Measurements from ENCODE around the gene RECQL5.

DNA sequence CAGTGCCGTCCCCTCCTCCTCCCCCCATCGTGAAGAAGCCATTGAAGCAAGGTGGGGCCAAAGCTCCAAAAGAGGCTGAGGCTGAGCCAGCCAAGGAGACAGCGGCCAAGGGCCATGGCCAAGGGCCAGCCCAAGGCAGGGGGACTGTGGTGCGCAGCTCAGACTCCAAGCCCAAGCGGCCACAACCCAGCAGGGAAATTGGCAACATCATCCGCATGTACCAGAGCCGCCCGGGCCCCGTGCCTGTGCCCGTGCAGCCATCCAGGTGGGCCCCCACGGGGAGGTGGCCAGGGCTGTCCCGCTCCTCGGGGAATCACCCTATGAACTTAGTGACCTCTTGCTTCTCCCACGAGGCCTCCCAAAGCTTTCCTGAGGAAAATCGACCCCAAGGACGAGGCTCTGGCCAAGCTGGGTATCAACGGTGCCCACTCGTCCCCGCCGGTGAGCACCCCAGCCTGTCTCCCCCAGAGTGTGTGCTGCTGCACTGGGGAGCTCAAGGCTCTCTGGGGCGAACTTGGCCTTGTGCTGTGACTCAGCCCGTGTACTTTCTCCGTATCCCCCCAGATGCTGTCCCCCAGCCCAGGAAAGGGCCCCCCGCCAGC lies 50.3 kb downstream of the RECQL5 start:
- TF ChIP-seq, protein P1, sequence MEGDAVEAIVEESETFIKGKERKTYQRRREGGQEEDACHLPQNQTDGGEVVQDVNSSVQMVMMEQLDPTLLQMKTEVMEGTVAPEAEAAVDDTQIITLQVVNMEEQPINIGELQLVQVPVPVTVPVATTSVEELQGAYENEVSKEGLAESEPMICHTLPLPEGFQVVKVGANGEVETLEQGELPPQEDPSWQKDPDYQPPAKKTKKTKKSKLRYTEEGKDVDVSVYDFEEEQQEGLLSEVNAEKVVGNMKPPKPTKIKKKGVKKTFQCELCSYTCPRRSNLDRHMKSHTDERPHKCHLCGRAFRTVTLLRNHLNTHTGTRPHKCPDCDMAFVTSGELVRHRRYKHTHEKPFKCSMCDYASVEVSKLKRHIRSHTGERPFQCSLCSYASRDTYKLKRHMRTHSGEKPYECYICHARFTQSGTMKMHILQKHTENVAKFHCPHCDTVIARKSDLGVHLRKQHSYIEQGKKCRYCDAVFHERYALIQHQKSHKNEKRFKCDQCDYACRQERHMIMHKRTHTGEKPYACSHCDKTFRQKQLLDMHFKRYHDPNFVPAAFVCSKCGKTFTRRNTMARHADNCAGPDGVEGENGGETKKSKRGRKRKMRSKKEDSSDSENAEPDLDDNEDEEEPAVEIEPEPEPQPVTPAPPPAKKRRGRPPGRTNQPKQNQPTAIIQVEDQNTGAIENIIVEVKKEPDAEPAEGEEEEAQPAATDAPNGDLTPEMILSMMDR (IDR thresholded peaks at IDR 0.05; ENCODE audit: borderline replicate concordance, extremely low read depth, low read length, poor library complexity, severe bottlenecking): no peak
- no peak for TF ChIP-seq EZH2 (IDR thresholded peaks at IDR 0.05; ENCODE audit: borderline replicate concordance, low read depth, low read length, severe bottlenecking)
